ENCODE results near the gene SORL1.

Gene SORL1

DNA sequence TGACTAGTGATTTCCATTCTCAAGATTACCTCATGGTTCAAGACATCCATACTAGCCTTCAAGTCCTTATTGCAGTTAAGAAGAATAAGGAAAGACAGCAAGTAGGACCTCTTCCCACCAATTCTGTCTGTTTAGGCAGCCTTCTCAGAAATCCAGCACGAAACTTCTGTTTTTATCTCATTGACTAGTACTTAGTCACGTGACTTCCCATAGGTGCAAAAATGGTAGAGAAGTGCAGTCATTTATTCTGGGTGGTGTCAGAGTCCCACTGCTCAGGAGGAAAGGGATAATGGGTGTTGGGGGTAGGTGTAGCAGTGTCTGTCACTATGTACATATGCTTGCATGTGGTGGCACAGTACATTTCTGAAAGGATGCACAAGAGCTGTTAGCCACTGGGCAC is 58.3 kb downstream of the SORL1 start:
- Histone ChIP-seq H3K9me2 (ENCODE audit: low read depth, low read length) (no peaks in the 10 kb centered on the region), H2AFZ (ENCODE audit: low read length) (no peak overlapping the region), H3K9ac (ENCODE audit: low read length) (no peak overlapping the region), H3K36me3 (ENCODE audit: insufficient read depth, low read length) (peaks cover 94% of the 10 kb centered on the region), H3K27me3 (ENCODE audit: insufficient read depth, low read length) (no peaks in the 10 kb centered on the region), H3F3A (ENCODE audit: insufficient read depth, low read length) (no peaks in the 10 kb centered on the region), H3K9me3 (ENCODE audit: low read length) (no peaks in the 10 kb centered on the region; the same call in 1 of the 2 replicates), H3K4me2 (ENCODE audit: low read length) (no peak overlapping the region), H4K20me1 (ENCODE audit: insufficient read depth, low read length) (no peaks in the 10 kb centered on the region), H3K79me2 (ENCODE audit: insufficient read depth, low read length) (peaks cover 12% of the 10 kb centered on the region), H3K4me1 (ENCODE audit: insufficient read depth, low read length, severe bottlenecking) (no peaks in the 10 kb centered on the region), H3K4me3 (ENCODE audit: low read depth, low read length, poor library complexity, severe bottlenecking) (no peak overlapping the region), H3K27ac (ENCODE audit: low read depth, low read length, poor library complexity, severe bottlenecking) (no peak overlapping the region)
- no peak for TF ChIP-seq EZH2 (IDR thresholded peaks at IDR 0.05; ENCODE audit: borderline replicate concordance, low read length)
- no peak for TF ChIP-seq CTCF (IDR thresholded peaks at IDR 0.05; ENCODE audit: low read length)

DNA sequence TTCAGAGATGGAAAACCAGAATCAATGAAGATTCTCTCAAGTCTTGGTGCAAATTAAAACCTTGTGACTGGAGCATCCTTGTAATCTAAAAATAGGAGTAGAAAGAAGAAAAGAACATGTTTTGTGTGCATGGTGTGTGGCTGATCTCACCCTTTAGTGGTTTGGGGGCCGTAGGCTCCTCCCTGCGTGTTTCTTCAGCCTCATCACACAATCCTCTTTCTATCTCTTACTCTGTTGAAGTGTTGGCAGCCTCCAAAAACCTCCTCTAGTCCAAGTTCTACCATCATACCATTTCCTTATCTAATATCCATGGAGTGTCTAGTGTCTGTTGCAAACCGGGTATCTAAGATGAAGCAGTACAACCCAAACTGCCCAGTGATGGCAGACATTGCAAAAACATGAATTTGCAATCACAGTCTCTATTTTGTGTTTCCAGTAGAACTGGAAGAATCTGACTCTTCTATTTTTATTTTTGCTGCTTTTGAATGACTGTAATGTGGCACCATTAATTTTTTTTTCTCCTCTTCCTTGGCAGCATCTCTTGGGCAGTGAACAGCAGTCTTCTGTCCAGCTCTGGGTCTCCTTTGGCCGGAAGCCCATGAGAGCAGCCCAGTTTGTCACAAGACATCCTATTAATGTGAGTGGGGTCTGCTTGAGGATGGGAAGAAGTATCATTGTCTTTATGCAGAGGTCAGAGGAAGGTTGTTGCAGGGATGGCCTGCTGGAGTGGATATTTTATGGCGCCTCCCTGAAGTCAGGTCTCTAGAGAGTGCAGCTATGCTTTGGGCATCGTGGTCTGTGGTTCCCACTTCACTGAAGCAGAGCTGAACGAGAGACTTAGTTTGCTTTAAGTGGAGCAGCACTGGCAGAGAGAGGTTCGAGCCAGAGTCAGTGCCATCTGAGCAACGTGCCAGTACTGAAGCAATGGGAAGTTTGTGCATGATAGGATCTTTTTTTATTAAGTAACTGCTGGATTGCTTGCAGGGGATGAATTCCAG is 60.7 kb downstream of the SORL1 start:
- Histone ChIP-seq H3K36me3 (ENCODE audit: insufficient read depth, low read length) (peaks cover 96% of the 10 kb centered on the region), H3K79me2 (ENCODE audit: insufficient read depth, low read length) (no peaks in the 10 kb centered on the region; the same call in 1 of the 2 replicates), H3K9me3 (ENCODE audit: low read length) (no peaks in the 10 kb centered on the region), H3K9me2 (ENCODE audit: low read depth, low read length) (no peaks in the 10 kb centered on the region), H3F3A (ENCODE audit: insufficient read depth, low read length) (no peaks in the 10 kb centered on the region), H3K4me3 (ENCODE audit: low read depth, low read length, poor library complexity, severe bottlenecking) (no peak overlapping the region), H3K9ac (ENCODE audit: low read length) (no peak overlapping the region), H3K4me2 (ENCODE audit: low read length) (no peak overlapping the region), H3K27me3 (ENCODE audit: insufficient read depth, low read length) (no peaks in the 10 kb centered on the region), H3K4me1 (ENCODE audit: insufficient read depth, low read length, severe bottlenecking) (no peaks in the 10 kb centered on the region), H4K20me1 (ENCODE audit: insufficient read depth, low read length) (no peaks in the 10 kb centered on the region), H2AFZ (ENCODE audit: low read length) (no peak overlapping the region), H3K27ac (ENCODE audit: low read depth, low read length, poor library complexity, severe bottlenecking) (no peak overlapping the region)
- TF ChIP-seq CTCF (IDR thresholded peaks at IDR 0.05; ENCODE audit: low read length) = no peak
- TF ChIP-seq EZH2 (IDR thresholded peaks at IDR 0.05; ENCODE audit: borderline replicate concordance, low read length) = no peak

DNA sequence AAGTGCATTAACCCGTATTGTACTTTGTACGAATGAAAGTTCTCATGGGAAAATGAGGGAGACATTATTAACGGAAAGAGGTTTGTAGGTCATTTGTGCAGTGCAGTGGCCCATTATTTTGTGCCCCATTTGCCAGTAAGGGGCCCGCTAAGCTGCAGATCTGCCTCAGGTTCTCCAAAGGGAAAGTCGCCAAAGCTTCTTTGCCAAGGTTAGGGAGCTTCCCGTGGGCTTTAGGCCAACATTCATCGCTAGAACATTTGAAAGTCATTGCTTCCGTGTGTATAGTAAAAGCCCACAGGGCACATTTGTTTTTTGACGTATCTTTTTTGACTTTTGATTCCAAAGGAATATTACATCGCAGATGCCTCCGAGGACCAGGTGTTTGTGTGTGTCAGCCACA is 61.7 kb downstream of the SORL1 start:
- H3K79me2 ChIP-seq (ENCODE audit: insufficient read depth, low read length) = no peaks in the 10 kb centered on the region
- no peak overlapping the region for H3K27ac ChIP-seq (ENCODE audit: low read depth, low read length, poor library complexity, severe bottlenecking)
- no peaks in the 10 kb centered on the region for H4K20me1 ChIP-seq (ENCODE audit: insufficient read depth, low read length)
- no peak overlapping the region for H3K9ac ChIP-seq (ENCODE audit: low read length)
- no peaks in the 10 kb centered on the region for H3K9me3 ChIP-seq (ENCODE audit: low read length)
- TF ChIP-seq EZH2 (IDR thresholded peaks at IDR 0.05; ENCODE audit: borderline replicate concordance, low read length) (no peak), CTCF (IDR thresholded peaks at IDR 0.05; ENCODE audit: low read length) (no peak)
- no peaks in the 10 kb centered on the region for H3K27me3 ChIP-seq (ENCODE audit: insufficient read depth, low read length)
- no peak overlapping the region for H3K4me2 ChIP-seq (ENCODE audit: low read length)
- no peaks in the 10 kb centered on the region for H3F3A ChIP-seq (ENCODE audit: insufficient read depth, low read length)
- H2AFZ ChIP-seq (ENCODE audit: low read length) = no peak overlapping the region
- H3K4me3 ChIP-seq (ENCODE audit: low read depth, low read length, poor library complexity, severe bottlenecking) = no peak overlapping the region
- H3K36me3 ChIP-seq (ENCODE audit: insufficient read depth, low read length) = peaks cover 96% of the 10 kb centered on the region
- H3K4me1 ChIP-seq (ENCODE audit: insufficient read depth, low read length, severe bottlenecking) = no peaks in the 10 kb centered on the region
- H3K9me2 ChIP-seq (ENCODE audit: low read depth, low read length) = no peaks in the 10 kb centered on the region
